Esophagus (tissue), 2 donors: ENCODE data around the gene MEOX1. TPM values are rescaled to one million over a fixed set of nuclear protein-coding genes. Genes with fewer than 3 reads are reported as not detected.
A peak's percentile ranks its signal among the peaks of the same experiment; 100 is the strongest.

Experiments used
- H3K27ac ChIP-seq, 2 donors: one replicate each; pipeline ENCODE4 v1.5.1; 2013; ENCODE audit warnings: low read depth in 2 of 2, mild to moderate bottlenecking in 2 of 2, inconsistent platforms in 1 of 2, low read length in 1 of 2, moderate library complexity in 1 of 2
- H3K27me3 ChIP-seq, 2 donors: one replicate each; pipeline ENCODE4 v1.6.1; 2013; ENCODE audit warnings: low read length in 2 of 2, control low read depth in 1 of 2, mild to moderate bottlenecking in 1 of 2; ENCODE audit not compliant: insufficient read depth in 2 of 2, control insufficient read depth in 1 of 2
- H3K36me3 ChIP-seq, 2 donors: one replicate each; pipeline ENCODE4 v1.6.1; 2013; ENCODE audit warnings: low read length in 1 of 2; ENCODE audit not compliant: control insufficient read depth in 2 of 2, insufficient read depth in 2 of 2
- H3K4me1 ChIP-seq, 2 donors: one replicate each; pipeline ENCODE4 v1.6.1; 2013; ENCODE audit warnings: low read length in 1 of 2; ENCODE audit not compliant: control insufficient read depth in 2 of 2, insufficient read depth in 2 of 2
- H3K4me3 ChIP-seq, 2 donors: one replicate each; pipeline ENCODE4 v1.5.1; 2013; ENCODE audit warnings: low read length in 2 of 2, mild to moderate bottlenecking in 2 of 2, low read depth in 1 of 2, moderate library complexity in 1 of 2
- H3K9me3 ChIP-seq, 2 donors: one replicate each; pipeline ENCODE4 v1.6.1; 2013; ENCODE audit warnings: mild to moderate bottlenecking in 2 of 2, low read depth in 1 of 2, low read length in 1 of 2, moderate library complexity in 1 of 2; ENCODE audit not compliant: control insufficient read depth in 2 of 2, insufficient read depth in 1 of 2
- WGBS, 2 donors: extraction: QIAGEN DNeasy Blood & Tissue Kit; methylation state at CpG; one replicate each; pipeline ENCODE4 v1.1.7; 2013; 5-methylcytosine and 5-hydroxymethylcytosine counted together
- polyA plus RNA-seq, 2 donors: library from polyadenylated mRNA; stranded (reverse); fragments of 200-250 nt; gene quantifications; one replicate each; pipeline ENCODE4 v1.2.3, GENCODE V29; 2013
- donor health status: healthy with polysubstance abuse.
- donor health status: Bipolar disorder and iron deficiency.

Gene MEOX1
- polyA plus RNA-seq, 2 donors = 1.8 to 2.7 TPM

DNA sequence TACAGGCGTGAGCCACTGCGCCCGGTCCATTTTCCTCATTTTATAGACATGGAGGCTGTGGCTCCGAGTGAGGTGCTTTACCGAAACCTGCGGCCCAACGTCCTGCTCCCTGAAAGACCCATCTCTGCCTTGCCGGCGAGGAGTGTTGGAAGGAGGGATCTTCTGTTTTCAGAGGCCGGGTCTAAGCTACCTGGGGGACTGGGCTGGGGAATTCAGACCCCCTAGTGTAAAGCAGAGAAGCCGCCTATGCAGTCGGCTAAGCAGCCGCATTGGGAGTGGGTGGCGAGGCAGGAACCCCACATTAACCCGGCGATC is 16.3 kb downstream of the MEOX1 start:
- Histone ChIP-seq H3K36me3 (no peaks in the 10 kb centered on the region), H3K27ac (peak overlapping the region; percentile 45 to 66), H3K9me3 (no peaks in the 10 kb centered on the region), H3K27me3 (no peaks in the 10 kb centered on the region), H3K4me3 (peak overlapping the region in 1 of 2 donors; percentile 53), H3K4me1 (no peaks in the 10 kb centered on the region)
- 68 to 74% methylated on average over 16 of the region's 16 CpGs for WGBS, 2 donors

DNA sequence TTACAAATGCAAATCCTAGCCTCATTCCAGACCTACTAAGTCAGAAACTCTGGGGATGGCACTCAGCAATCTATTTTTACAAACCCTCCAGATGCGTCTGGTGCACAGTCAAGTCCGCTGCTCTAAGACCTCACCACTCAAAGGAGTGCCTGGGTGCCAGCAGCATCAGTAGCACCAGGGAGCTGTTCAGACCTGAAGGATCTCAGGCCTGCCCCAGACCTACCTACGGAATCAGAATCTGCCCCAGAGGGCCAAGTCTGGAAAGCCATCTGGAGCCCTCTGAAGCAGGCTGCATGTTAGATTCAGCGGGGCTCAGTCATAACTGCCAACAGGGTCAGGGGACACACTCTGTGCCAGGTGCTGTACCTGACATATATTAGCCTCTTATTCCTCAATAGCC is 17.6 kb downstream of the MEOX1 start:
- Histone ChIP-seq H3K27me3 (no peaks in the 10 kb centered on the region), H3K4me3 (no peak overlapping the region), H3K4me1 (no peaks in the 10 kb centered on the region), H3K9me3 (no peaks in the 10 kb centered on the region), H3K27ac (no peak overlapping the region), H3K36me3 (no peaks in the 10 kb centered on the region)
- 51 to 62% methylated on average over 4 of the region's 4 CpGs for WGBS, 2 donors

DNA sequence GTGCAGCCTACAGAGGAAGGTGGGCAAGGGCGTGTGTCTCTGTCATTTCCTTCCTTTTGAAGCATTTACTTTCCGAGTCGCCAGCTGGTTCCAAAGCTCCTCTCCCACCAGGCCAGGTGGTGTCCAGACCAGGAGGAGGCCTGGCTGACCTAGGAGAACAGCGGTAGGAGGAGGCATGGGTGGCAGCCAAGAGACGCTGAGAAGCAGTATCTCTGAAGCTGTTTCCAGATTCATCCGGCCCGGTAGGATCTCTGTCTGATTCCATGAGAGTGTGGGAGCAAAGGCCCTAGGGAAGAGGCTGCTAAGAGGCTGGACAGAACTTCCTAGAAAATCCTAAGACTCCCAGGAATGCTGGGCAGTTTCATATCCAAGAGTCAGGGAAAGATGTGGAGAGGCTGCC is 20.3 kb downstream of the MEOX1 start:
- Histone ChIP-seq H3K9me3 (no peaks in the 10 kb centered on the region), H3K4me3 (no peak overlapping the region), H3K27ac (no peak overlapping the region), H3K36me3 (no peaks in the 10 kb centered on the region), H3K4me1 (no peaks in the 10 kb centered on the region), H3K27me3 (no peaks in the 10 kb centered on the region)
- WGBS, 2 donors = 61 to 66% methylated on average over 7 of the region's 7 CpGs

DNA sequence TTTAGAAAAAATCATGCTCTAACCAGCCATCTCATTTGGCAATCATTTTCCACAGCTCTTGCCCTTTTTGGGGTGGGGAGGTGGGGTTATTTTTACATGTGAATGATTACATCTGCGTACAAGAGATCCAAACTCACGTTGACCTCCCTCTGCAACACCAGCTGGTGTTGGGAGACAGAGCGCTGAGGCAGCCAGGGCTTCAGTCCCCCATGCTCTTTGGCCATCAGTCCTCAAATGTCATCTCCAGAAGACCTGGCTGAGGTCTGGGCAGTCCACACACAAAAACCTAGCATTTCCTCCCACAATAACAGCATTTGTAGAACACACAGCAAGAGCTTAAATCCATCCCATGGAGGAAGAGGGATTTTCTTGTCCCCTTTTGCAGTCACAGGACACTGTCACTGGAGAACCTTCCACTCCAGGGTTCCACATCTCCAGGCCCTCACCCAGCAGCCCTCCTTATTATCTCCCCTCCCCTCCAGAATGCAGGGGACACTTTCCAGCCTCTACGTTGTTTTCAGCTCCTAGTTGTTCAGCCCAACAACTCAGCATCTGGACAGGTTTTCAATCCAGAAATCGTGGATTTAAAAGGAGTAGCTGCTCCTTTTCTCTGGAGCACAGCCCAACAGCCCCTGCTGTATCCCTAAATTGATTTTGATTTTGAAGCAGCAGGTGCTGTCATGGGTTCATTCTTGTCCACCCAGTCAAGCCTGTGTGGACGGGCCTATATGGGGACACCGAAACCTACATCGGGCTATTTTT is 21.1 kb downstream of the MEOX1 start:
- H3K4me1 ChIP-seq = no peaks in the 10 kb centered on the region
- no peak overlapping the region for H3K27ac ChIP-seq
- H3K36me3 ChIP-seq = no peaks in the 10 kb centered on the region
- 76 to 81% methylated on average over 8 of the region's 8 CpGs for WGBS, 2 donors
- H3K27me3 ChIP-seq = no peaks in the 10 kb centered on the region
- no peaks in the 10 kb centered on the region for H3K9me3 ChIP-seq
- no peak overlapping the region for H3K4me3 ChIP-seq

DNA sequence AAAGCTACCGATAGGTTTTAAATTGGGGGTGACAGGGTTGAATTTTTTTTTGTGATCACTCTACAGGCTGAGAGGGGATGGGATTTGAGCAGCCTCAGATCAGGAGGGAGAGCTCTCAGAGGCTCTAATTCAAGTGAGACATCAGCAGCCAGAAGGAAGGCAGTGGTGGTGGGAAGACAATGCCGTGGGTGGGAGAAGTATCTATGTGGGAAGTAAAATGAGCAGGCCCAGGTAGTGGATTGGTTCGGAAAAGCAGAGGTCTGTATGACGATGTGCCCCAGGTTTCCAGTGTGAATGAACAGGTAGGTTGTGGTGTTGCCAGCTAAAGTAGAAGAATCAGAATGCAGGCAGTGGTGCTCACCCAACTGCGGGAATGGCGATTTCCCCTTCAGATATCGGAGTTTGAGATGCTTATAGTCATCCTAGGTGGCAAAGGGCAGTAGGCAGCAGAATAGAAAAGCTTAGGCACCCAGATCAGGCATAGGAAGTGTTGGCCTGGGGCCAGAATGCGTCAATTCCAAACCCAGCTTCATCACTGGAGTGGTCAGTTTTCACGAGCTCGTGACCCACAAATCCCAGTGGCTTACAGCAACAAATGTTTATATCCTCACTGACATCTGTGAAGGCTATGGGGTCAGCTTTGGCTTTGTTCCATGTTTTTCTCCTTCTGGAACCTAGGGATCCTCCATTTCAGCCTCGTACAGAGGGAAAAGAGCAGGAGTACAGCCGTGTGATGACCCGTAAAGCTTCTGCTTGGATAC is 24.0 kb downstream of the MEOX1 start:
- H3K4me1 ChIP-seq = peaks cover 0 to 3% of the 10 kb centered on the region in 2 donors
- no peak overlapping the region for H3K27ac ChIP-seq
- no peaks in the 10 kb centered on the region for H3K27me3 ChIP-seq
- H3K4me3 ChIP-seq = no peak overlapping the region
- no peaks in the 10 kb centered on the region for H3K9me3 ChIP-seq
- WGBS, 2 donors = 82 to 88% methylated on average over 13 of the region's 13 CpGs
- H3K36me3 ChIP-seq = no peaks in the 10 kb centered on the region

DNA sequence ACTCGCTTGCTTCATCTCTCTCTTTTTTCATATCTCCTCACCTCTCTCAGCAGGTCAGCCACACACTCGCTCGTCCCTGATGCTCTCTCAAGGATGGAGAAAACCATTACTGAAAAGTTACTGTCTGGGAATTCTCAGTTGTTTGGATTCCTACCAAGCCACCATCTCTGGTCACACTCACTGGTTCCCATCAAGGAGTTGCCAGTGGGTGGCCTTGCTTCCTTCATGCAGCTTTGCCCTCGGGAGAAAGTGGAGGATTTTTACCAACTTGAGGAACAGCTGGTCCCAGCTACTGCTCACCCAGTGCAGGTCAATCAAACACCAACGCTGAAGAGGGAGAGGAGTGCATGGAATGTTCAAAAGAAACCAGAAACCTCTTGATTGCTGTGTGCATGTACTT is 25.3 kb downstream of the MEOX1 start:
- Histone ChIP-seq H3K27me3 (no peaks in the 10 kb centered on the region), H3K4me3 (no peak overlapping the region), H3K36me3 (no peaks in the 10 kb centered on the region), H3K4me1 (peaks cover 0 to 3% of the 10 kb centered on the region in 2 donors), H3K9me3 (no peaks in the 10 kb centered on the region), H3K27ac (no peak overlapping the region)
- 84 to 88% methylated on average over 5 of the region's 5 CpGs for WGBS, 2 donors

DNA sequence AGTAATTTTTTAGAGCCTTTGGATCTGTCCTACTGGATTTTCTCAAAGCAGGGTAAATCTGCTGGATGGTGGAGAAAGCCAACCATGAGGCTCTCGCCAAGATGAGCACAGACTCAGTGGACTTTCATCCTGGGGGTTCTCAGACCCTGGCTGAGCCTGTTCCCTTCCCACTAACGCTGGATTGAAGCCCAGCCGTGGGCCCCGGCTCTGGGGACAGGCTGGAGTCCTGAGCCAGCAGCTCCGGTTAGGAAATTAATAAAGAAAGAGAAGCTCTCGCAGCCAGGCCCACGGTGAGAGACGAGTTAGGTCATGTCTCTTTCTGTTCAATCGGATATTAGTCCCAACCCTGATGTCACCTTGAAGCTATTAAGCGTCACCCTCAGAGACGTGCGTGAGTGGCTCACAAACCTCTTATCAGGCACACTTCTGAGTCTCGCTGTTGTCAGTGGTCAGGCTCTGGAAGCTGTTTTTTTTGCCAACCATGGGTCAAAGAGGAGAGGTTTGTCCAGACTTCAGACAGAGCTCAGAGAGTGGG is 27.1 kb downstream of the MEOX1 start:
- peaks cover 0 to 3% of the 10 kb centered on the region in 2 donors for H3K4me1 ChIP-seq
- no peak overlapping the region for H3K4me3 ChIP-seq
- no peaks in the 10 kb centered on the region for H3K36me3 ChIP-seq
- H3K9me3 ChIP-seq = no peaks in the 10 kb centered on the region
- H3K27ac ChIP-seq = peak overlapping the region; percentile 49 to 74
- WGBS, 2 donors = 26 to 33% methylated on average over 13 of the region's 13 CpGs
- no peaks in the 10 kb centered on the region for H3K27me3 ChIP-seq

DNA sequence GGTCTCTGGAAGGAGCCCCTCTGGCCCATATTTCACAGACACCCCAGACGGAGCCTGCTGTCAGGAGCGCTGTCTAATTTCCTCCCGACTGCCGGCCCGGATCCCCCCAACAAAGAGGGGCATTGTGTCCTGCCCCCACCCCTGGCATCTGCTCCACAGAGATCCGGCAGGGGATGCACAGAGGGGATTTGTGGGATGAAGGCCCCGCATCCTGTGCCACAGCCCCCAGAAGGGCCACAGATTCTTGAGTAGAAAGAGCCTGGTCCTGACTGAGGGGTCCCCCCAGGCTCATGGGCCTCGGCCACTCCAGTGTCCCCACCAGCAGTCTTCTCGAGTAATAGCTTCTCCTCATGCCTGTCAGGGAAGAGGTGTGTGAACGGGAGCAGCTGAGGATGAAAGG is 29.5 kb downstream of the MEOX1 start:
- H3K36me3 ChIP-seq = no peaks in the 10 kb centered on the region
- peaks cover 0 to 3% of the 10 kb centered on the region in 2 donors for H3K4me1 ChIP-seq
- no peak overlapping the region for H3K4me3 ChIP-seq
- no peaks in the 10 kb centered on the region for H3K27me3 ChIP-seq
- 78 to 90% methylated on average over 10 of the region's 10 CpGs for WGBS, 2 donors
- no peaks in the 10 kb centered on the region for H3K9me3 ChIP-seq
- no peak overlapping the region for H3K27ac ChIP-seq

DNA sequence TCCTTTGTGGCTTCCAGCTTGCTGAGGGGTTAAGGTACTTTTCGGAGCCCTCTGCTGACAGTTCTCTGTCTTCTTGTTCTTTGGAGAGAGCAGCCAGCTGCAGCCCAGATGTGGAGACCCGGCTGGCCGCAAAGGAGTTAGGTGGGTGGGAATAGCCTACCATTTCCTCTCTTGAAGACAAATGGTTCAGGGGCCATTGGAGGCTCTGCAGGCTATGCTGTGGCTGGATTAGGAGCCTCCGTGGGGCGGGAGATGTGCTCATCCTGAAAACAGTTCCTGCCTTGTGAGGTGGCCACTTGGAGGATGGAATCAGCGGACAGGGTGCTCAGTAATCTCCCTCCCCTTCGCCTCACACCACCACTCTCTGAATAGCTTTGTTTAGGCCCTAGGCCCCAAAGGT is 30.3 kb downstream of the MEOX1 start:
- Histone ChIP-seq H3K27me3 (no peaks in the 10 kb centered on the region), H3K36me3 (no peaks in the 10 kb centered on the region), H3K4me3 (no peak overlapping the region), H3K9me3 (no peaks in the 10 kb centered on the region), H3K4me1 (peaks cover 0 to 3% of the 10 kb centered on the region in 2 donors), H3K27ac (no peak overlapping the region)
- 87 to 89% methylated on average over 7 of the region's 7 CpGs for WGBS, 2 donors
